ENCODE data around the gene DNAAF1.

DNAAF1 gene

DNA sequence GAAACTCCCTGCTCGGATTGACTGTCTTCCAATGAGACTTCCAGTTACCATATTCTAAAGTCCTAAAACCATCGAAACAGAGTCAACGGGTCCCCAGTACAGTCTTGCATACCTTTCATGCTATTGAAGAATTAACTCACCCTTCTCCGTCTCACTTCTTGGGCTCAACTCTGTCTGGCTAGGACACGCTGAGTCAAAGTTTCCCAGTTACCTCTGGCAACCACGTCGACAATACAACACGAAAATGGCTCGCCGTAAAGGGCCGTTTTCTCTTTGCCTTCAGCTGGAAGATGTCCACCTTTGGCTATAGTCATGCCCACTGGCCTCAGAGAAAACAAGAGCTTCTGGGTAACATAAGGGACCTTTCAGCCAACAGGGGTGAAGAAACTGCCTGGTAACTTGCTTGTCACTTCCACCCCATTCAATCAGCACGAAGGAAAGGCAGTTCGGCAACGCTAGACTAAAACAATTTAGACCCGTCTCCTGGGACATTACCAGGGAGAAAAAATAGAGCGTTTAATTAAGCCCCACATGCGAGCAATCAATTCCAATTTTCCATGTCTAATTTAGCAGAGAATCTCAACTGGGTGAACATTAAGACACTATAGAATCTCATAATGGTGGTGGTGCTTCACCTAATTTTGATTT is 73.2 kb downstream of the DNAAF1 start:
- Histone ChIP-seq H3K27ac (ENCODE audit: low read length) (no peak overlapping the region), H3K27me3 (ENCODE audit: insufficient read depth, low read length, poor library complexity) (peaks cover 4% of the 10 kb centered on the region), H3K79me2 (ENCODE audit: insufficient read depth, low read length) (no peaks in the 10 kb centered on the region), H3K4me2 (ENCODE audit: insufficient read depth, low read length) (no peak overlapping the region), H3K36me3 (ENCODE audit: insufficient read depth, low read length) (no peaks in the 10 kb centered on the region), H3K9me3 (ENCODE audit: insufficient read depth, low read length, severe bottlenecking) (no peaks in the 10 kb centered on the region), H3K9ac (ENCODE audit: low read depth, low read length) (no peak overlapping the region), H3K4me3 (ENCODE audit: low read depth in 1 of 2, low read length in 2 of 2) (no peak overlapping the region), H2AFZ (ENCODE audit: low read depth, low read length) (no peak overlapping the region), H4K20me1 (ENCODE audit: insufficient read depth, low read length) (no peaks in the 10 kb centered on the region), H3K4me1 (ENCODE audit: insufficient read depth, low read length) (no peaks in the 10 kb centered on the region)
- ATAC-seq (ENCODE audit: insufficient read depth, low read depth) (no peak), DNase-seq (no peak)
- TF ChIP-seq EZH2 (IDR thresholded peaks at IDR 0.05; ENCODE audit: borderline replicate concordance, low read depth, low read length, severe bottlenecking), result no peak
- TF ChIP-seq, protein P1, sequence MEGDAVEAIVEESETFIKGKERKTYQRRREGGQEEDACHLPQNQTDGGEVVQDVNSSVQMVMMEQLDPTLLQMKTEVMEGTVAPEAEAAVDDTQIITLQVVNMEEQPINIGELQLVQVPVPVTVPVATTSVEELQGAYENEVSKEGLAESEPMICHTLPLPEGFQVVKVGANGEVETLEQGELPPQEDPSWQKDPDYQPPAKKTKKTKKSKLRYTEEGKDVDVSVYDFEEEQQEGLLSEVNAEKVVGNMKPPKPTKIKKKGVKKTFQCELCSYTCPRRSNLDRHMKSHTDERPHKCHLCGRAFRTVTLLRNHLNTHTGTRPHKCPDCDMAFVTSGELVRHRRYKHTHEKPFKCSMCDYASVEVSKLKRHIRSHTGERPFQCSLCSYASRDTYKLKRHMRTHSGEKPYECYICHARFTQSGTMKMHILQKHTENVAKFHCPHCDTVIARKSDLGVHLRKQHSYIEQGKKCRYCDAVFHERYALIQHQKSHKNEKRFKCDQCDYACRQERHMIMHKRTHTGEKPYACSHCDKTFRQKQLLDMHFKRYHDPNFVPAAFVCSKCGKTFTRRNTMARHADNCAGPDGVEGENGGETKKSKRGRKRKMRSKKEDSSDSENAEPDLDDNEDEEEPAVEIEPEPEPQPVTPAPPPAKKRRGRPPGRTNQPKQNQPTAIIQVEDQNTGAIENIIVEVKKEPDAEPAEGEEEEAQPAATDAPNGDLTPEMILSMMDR (IDR thresholded peaks at IDR 0.05; ENCODE audit: borderline replicate concordance, extremely low read depth, low read length, poor library complexity, severe bottlenecking), result no peak

GRCh38 chr16:84218956-84219355 is 73.8 kb downstream of the DNAAF1 start:
- Histone ChIP-seq H3K4me2 (ENCODE audit: insufficient read depth, low read length) (no peak overlapping the region), H3K27ac (ENCODE audit: low read length) (no peak overlapping the region), H3K9ac (ENCODE audit: low read depth, low read length) (no peak overlapping the region), H3K9me3 (ENCODE audit: insufficient read depth, low read length, severe bottlenecking) (no peaks in the 10 kb centered on the region), H3K36me3 (ENCODE audit: insufficient read depth, low read length) (no peaks in the 10 kb centered on the region), H2AFZ (ENCODE audit: low read depth, low read length) (no peak overlapping the region), H3K4me1 (ENCODE audit: insufficient read depth, low read length) (no peaks in the 10 kb centered on the region), H3K27me3 (ENCODE audit: insufficient read depth, low read length, poor library complexity) (peaks cover 4% of the 10 kb centered on the region), H3K4me3 (ENCODE audit: low read depth in 1 of 2, low read length in 2 of 2) (no peak overlapping the region), H4K20me1 (ENCODE audit: insufficient read depth, low read length) (0 out of 2 replicates have a peak, but pooled peaks cover 5% of the 10 kb centered on the region), H3K79me2 (ENCODE audit: insufficient read depth, low read length) (no peaks in the 10 kb centered on the region)
- ATAC-seq (ENCODE audit: insufficient read depth, low read depth), result no peak
- no peak for DNase-seq
- TF ChIP-seq, protein P1 (IDR thresholded peaks at IDR 0.05; ENCODE audit: borderline replicate concordance, extremely low read depth, low read length, poor library complexity, severe bottlenecking), result no peak
- no peak for TF ChIP-seq EZH2 (IDR thresholded peaks at IDR 0.05; ENCODE audit: borderline replicate concordance, low read depth, low read length, severe bottlenecking)

- Histone ChIP-seq H3K27me3 (ENCODE audit: insufficient read depth, low read length, poor library complexity) (peaks cover 7% of the 10 kb centered on the region), H3K79me2 (ENCODE audit: insufficient read depth, low read length) (no peaks in the 10 kb centered on the region), H2AFZ (ENCODE audit: low read depth, low read length) (no peak overlapping the region), H3K9ac (ENCODE audit: low read depth, low read length) (no peak overlapping the region), H3K36me3 (ENCODE audit: insufficient read depth, low read length) (no peaks in the 10 kb centered on the region), H3K9me3 (ENCODE audit: insufficient read depth, low read length, severe bottlenecking) (no peaks in the 10 kb centered on the region), H3K4me1 (ENCODE audit: insufficient read depth, low read length) (no peaks in the 10 kb centered on the region), H4K20me1 (ENCODE audit: insufficient read depth, low read length) (0 out of 2 replicates have a peak, but pooled peaks cover 5% of the 10 kb centered on the region), H3K27ac (ENCODE audit: low read length) (no peak overlapping the region), H3K4me2 (ENCODE audit: insufficient read depth, low read length) (no peak overlapping the region), H3K4me3 (ENCODE audit: low read depth in 1 of 2, low read length in 2 of 2) (no peak overlapping the region)
- ATAC-seq (ENCODE audit: insufficient read depth, low read depth) (no peak), DNase-seq (no peak)
- TF ChIP-seq EZH2 (IDR thresholded peaks at IDR 0.05; ENCODE audit: borderline replicate concordance, low read depth, low read length, severe bottlenecking), result no peak
- TF ChIP-seq, protein P1 (IDR thresholded peaks at IDR 0.05; ENCODE audit: borderline replicate concordance, extremely low read depth, low read length, poor library complexity, severe bottlenecking), result no peak
Observed at GRCh38 chr16:84220851-84221250, 75.7 kb downstream of the DNAAF1 start.
